AG08396 (cell line): ENCODE data around the gene CDK17.
A peak's percentile ranks its signal among the peaks of the same experiment; 100 is the strongest.
"Not testable (repeated sequence)": the region's sequence is repeated elsewhere in the genome, so short reads cannot be mapped to it uniquely, and the experiment has no call there.

Source experiments
- DNase-seq: peaks from one replicate; pipeline ENCODE4 v3.0.0; 2012; ENCODE audit warnings: low spot score, mixed read lengths

Gene CDK17

DNA sequence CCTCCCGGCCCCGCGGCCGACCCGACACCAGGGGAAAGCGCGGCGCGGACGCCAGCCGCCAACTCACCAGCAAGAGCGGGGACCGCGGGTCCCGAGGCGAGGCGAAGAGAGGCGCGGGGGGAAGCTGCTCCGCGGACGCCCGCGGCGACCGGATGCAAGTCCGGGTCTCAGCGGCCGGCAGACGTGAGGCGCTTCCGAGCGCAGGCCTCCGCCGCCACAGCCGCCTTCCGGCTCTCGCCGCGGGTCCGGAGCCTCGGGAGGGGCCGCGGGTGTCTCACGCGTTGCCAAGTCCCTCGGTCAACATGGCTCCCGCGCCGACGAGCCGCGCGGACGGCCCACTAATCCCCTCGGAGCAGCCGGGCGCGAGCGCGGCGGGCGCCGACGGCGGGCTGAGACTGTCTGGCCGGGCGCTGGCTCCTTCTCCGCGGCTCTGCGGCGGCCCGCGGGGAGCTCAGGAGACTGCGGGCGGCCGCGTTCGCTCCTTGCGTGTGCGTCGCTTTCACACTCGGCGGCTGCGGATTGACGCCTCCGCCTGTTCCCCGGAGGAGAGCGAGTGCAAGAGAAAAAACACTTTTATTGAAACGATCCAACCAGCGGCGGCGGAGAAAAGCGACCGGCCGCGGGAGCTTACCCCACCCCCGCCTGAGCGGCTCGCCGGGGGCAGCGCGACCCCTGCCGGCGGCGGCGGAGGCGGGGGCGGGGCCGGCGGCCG lies at the start of gene CDK17:
TSS of gene CDK17 (minus strand) at position 521 of the 712 bp plus-strand sequence. CDS start 65,603 bp downstream, outside the sequence.
- DNase-seq: peak; percentile 94

DNA sequence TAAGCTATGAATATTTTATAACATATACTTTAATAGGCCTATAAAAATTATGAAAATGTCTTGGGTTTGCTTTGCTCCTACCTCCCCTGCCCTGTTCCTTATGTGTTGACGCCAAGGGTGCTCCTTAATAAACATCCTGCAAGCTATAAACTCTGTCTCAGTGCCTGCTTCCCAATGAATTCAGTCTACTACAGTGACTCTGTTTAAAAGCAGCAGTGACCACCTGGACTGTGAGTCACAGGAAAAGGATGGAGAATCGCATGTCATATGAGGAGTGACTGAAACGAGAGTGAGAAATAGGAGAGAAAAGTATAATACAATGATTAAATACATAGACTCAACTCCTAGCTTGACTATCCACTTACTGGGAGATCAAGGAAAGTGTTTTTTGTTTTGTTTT lies 48.1 kb upstream of the CDK17 start:
- peak; percentile 12 for DNase-seq

DNA sequence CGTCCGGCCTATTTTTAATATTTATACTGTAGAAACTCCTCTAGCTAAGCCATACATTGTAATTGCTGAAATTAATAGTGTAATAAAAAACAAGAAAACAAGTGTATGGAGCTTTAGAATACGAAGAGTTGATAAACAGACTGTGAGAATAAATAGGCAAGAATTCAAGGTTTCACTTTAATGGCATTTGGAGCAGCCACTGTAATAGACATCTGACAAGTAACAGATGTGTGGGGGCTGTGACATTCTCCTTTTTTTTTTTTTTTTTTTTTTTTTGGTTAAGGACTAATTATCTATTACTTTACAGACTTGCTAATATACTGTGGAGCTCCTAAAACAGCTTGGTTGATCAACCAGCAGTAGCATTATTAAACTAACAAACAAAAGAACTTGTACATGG lies 47.0 kb upstream of the CDK17 start:
- no peak for DNase-seq

DNA sequence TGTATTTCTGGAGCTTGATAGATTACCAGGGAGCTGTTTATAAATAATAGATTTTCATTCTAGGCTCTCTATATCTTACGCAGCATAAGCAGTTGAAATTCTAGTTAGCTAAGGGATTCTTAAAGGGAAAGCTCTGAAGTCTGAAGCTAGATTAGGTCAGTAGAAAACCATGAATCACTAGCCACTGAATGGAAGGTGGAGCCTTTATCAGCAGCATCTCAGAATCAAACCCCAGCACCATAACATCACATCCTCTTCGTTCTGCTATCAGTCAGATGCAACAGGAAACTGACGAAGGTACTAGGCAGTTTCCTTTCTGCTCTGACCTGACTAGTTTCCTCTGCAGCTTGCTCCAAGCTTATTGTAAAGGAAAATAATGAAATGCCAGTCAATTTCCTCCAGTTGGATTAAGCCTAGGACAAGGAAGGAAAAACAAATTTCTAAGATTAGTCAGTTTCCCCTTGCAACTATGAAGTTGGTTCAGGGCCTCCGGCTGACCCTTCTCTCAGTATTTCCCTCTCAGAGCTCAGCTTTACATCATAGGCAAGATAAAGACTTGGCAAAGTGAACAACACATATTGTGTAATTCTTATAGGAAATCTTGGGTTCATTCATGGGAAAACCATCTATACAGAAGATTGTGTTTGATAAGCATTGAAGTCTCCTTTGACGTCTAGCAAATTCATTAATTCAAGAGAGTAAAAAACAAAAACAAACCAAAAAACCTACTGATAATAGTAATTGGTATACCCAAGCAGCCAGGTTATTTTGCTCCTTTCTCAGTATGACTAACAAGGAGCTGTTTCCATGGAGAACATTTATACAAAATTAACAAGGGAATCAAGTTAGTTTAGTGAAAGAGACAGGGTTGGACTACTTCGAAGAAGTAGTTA lies 45.7 kb upstream of the CDK17 start:
- peak; percentile 37 for DNase-seq

DNA sequence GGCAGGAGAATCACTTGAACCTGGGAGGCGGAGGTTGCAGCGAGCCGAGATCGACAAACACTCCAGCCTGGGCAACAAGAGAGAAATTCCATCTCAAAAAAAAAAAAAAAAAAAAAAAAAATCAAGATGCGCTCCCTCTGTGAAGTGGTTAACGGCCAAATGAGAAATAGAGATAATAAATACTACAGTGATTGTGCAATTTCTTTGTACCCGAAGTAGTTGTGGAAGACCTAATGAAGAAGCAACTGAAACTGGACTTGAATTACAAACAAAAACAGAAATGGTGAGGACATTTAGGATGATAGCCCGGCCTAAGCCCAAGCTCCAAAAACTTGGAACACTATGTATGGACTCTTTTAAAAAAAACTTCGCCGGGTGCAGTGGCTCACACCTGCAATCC lies 44.2 kb upstream of the CDK17 start:
- no peak for DNase-seq

DNA sequence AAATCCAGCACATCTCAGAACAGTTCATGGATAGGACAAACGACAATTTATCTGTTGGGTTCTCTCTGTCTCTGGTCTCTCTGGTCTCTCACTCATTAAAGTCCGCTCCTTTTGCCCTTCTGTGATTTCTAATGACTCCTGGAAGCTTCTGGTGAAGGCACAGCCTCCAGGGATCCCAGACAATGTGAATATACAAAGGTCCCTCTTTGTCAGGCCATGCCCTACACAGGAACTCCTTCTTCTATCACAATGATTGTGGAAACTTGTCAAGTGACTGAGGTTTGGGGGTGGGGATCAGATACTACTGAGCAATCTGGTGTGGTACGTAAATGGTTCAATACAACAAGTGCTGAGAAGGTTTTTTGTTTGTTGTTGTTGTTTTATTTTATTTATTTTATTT lies 42.7 kb upstream of the CDK17 start:
- no peak for DNase-seq

- no peak for DNase-seq
Measured at GRCh38 chr12:96441816-96442215, 41.6 kb upstream of the CDK17 start.

- DNase-seq: no peak
Measured at GRCh38 chr12:96438330-96438729, 38.1 kb upstream of the CDK17 start.

DNA sequence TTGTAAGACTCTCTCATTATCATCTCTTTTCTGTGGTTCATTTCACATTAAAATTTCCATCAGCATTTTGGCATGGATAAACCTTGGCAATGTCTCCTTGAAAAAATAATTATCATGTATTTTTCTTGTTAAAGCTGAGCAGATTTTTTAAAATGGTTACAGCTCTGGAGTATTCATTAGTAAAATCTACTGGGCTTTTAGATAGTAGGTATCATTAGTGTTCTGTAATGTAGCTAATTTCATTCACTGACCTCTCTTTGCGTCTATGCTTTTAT lies 36.9 kb upstream of the CDK17 start:
- DNase-seq: no peak

DNA sequence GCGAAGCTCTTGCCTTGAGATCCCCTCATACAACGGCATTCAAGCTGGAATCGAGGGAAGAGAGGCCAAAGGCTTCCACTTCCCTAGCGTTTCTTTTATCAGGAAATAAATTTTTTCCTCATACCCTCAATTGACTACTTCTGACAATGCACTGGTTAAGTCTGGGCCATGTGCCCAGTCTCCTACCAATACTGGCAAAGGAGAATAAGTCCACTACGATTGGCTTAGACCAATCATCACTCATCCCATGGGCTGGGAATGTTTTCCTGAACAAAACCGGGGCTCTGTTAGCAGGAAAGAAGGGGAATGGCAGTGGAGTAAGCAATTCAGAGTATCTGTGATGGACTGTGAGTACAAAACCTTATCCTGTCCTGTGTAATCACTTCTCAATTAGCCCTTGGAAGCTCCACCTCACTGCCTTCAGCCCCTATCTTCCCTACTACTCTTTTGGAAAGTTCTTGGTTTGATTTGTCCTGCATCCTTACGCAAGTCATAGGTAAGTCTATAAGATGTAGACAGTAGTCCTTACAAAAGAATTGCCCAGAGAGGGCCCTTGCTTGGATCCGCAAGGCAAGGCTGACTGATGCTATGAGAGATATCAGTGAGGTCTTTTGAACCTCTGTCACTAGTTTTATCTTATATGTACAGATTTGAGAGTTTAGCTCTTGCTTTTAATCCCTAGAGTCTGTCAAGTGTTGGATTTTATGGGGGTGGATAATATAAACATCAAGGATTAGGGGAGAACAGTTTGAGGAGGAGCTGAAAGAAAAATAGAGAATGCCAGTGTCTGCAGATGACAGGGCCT lies 36.3 kb upstream of the CDK17 start:
- DNase-seq: no peak

DNA sequence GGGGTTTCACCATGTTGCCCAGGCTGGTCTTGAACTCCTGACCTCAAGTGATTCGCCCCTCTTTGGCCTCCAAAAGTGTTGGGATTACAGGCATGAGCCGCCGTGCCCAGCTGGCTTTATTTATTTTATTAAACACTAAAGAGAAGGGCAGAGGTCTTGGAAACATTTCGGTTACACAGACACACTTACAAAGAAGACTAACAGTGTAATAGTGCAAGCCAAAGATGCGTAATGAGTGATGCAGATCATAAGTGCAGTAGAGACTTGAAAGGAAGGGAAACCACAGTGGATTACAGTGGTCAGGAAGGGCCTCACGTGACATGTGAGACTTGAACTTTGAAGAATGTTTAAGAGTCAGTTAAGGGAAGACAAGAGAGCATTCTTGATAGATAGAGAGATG lies 33.9 kb upstream of the CDK17 start:
- DNase-seq: peak; percentile 55

GRCh38 chr12:96432496-96433321 lies 32.5 kb upstream of the CDK17 start:
- DNase-seq: not testable (repeated sequence)

DNA sequence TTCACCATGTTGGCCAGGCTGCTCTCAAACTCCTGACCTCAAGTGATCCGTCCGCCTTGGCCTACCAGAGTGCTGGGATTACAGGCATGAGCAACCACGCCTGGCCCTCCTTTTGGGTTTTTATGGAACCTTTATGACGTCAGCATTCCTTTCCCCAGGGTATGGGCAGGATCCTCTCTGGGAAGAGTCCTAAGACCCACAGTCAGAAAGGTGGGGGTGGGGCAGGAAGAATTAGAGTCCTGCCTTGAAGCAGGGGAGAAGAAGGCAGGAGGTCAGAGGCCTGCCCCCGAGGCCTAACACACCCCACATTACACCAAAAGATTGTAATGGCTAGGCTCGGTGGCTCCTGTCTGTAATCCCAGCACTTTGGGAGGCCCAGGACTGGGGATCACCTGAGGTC lies 30.8 kb upstream of the CDK17 start:
- no peak for DNase-seq

DNA sequence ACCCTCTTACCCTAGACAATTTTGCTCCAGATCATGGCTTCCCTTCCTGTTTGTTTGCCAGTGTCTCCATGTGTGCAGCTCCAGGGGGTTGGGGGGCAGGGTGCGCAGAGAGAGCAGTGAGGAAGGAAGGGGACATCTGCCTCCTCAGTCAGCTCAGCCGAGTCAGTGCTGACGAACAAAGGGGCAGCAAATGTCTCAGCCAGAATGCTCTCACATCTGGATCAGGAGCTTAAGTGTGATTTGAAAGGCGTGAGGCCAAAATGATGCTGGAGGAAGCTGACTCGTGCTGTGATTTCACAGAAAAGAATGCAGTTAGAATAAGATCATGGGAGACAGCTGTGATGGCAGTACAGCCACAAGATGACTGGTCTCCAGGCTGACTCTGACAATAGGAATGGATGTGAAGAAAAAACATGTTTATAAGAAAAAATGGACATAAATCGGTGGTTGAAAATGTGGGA lies 27.1 kb upstream of the CDK17 start:
- DNase-seq: peak; percentile 82

- no peak for DNase-seq
Measured at GRCh38 chr12:96425951-96426350, 25.7 kb upstream of the CDK17 start.

DNA sequence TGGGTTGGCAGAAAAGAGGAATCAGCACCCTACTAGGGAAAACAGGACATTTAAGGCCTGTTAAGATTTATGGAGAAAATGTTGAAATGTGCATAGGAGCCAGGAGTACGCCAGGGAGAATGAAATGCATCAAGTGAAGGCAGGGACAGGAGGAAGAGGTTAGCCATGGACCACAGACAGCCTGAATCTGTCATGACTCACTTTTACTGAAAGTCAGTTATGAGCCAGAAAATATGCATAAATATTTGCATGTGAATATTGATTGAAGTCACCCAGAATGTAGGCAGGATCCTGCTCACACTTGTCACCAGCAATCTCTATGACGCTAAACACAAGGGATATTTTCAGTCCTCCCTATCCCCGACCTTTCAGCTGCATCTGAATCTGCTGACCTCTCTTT lies 25.1 kb upstream of the CDK17 start:
- peak; percentile 56 for DNase-seq

GRCh38 chr12:96424601-96425000 lies 24.4 kb upstream of the CDK17 start:
- DNase-seq: no peak

GRCh38 chr12:96422192-96422591 lies 22.0 kb upstream of the CDK17 start:
- no peak for DNase-seq

DNA sequence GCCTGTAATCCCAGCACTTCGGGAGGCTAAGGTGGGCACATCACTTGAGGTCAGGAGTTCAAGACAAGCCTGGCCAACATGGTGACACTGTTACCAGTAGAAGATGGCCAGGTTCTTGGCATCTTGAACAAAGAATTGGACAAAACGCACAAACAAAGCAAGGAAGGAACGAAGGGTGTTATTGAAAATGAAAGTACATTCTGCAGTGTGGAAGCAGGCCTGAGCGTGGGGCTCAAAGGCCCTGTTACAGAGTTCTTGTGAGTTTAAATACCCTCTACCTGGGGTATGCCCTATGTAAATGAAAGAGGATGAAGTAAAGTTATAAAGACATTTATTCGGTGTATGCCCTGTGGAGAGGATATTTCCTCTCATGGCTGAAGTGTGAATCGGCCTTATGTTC lies 20.8 kb upstream of the CDK17 start:
- no peak for DNase-seq

GRCh38 chr12:96420277-96420835 lies 20.1 kb upstream of the CDK17 start:
- DNase-seq: no peak

GRCh38 chr12:96419576-96420276 lies 19.5 kb upstream of the CDK17 start:
- DNase-seq: no peak
